KBM-7 (cell line): ENCODE results near the gene INPP5B.

ENCODE experiments used
- DNase-seq: peaks from one replicate; pipeline ENCODE4 v3.0.0-alpha.2; 2015
- in situ Hi-C: fragments of 300-500 bp; cut with MboI; formaldehyde crosslinking; loops from 2 replicates; pipeline ENCODE4 v1.14.3; 2020; ENCODE audit warnings: low sequenced_read_pairs, low pct_unique_long_range_greater_than_20kb, mixed read lengths

The INPP5B gene

DNA sequence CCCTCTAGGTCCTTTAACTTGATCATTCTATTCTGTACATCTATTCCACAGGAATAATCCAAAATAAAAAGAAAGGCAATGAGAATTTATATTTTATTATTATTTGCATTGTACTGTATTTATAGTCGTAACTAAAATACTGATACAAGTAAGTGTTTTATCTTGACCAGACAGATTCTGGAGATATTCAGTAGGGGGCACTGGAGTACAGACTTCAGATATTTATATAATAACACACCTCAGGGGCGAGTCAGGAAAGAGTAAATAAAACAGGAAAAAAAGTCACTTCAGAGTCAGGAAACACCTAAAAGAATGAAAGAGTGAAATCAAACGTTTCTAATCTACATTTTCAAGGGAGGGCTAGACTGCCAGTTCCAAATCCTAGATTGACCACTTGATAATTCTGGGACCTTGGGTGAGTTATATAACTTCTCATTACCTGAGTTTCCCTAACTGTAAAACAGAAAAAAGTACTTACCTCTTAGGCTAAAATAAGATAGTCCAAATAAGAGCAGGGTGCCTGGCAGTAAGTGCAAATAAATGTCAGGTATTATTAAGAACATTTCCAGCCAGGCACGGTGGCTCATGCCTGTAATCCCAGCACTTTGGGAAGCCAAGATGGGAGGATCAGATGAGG is 56.4 kb downstream of the INPP5B start:
- in situ Hi-C loops: no loop called here
- DNase-seq: peak; percentile 53

GRCh38 chr1:37888022-37888700 is 58.7 kb downstream of the INPP5B start:
- no peak for DNase-seq
- in situ Hi-C loops: no loop called here

GRCh38 chr1:37884145-37884544 is 62.7 kb downstream of the INPP5B start:
- in situ Hi-C loops: no loop called here
- no peak for DNase-seq

DNA sequence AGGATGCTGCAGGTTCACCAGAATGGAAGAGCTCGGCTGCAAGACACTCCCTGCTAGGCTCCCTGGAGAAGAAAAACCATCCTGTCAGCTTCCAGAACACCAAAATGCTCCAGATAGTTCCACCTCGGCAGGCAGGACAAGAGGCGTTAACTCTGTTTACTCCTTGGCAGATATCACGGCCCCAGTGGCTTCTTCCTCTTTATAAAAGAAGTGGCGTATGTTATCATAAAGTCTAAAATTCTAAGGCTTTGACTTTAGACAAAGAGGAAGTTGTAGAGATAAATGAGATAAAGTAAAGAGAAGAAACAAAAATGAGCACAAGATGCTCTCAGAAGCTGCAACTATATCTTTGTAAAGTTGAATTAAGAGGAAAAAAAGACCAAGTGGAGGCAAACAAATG is 63.2 kb downstream of the INPP5B start:
- DNase-seq: peak; percentile 19
- in situ Hi-C loops: no loop called here

GRCh38 chr1:37879865-37880264 is 67.0 kb downstream of the INPP5B start:
- in situ Hi-C loops: no loop called here
- no peak for DNase-seq

DNA sequence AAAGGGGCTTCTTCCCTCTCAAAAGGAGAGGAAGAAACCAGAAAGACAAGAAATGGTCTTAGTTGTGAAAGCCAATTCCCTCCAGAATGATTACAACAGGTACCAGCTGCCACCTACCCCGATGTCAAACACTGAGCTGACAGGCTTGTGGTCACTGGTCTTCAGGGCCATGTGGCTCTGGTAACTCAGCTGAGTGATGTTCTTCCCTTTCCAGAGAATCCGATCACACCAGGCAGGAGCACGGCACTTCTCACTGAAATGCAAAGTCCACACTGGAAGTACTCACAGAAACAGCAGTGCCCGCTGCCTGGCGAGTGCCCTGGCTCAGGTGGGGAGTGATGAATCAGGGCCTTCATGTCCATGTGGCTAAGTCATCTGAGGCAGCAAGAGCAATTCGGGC is 68.8 kb downstream of the INPP5B start:
- in situ Hi-C loops: no loop called here
- no peak for DNase-seq

GRCh38 chr1:37875833-37876232 is 71.0 kb downstream of the INPP5B start:
- DNase-seq: no peak
- in situ Hi-C loops: no loop called here

GRCh38 chr1:37872692-37873091 is 74.2 kb downstream of the INPP5B start:
- in situ Hi-C loops: no loop called here
- DNase-seq: no peak

DNA sequence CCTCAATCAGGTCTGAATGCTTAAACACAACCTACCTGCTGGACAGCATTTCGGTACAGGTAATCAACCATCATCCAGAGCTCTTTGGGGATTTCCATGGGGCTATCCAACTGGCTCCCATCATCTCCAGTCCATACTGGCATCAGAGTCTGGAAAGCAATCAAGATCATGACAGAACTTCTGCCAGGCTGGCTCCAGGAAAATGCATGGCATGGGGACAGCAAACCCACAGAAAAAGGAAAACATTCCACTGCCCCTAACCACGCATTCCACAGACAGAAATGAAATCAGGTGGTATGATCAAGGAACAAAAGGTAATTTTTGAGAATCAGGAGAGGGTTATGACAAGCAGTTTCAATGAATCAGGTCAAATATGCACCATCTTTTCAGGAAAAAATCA is 78.4 kb downstream of the INPP5B start:
- in situ Hi-C loops: no loop called here
- DNase-seq: no peak

DNA sequence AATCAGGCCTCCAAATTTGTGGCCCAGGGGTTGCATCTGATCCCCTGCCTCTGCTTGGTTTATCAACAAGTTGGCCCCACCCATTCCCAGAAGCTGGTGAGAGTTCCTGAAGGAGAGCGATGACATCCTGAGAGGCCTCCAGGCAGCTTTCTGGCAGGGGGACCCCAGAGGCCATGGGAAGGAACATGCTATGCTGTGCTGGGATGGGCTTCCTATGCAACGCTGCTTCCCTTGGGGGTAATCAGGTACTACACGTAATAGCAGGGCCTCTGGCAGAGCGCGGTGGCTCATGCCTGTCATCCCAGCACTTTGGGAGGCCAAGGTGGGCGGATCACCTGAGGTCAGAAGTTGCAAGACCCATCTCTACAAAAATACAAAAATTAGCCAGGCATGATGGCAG is 79.1 kb downstream of the INPP5B start:
- no peak for DNase-seq
- in situ Hi-C loops: no loop called here

DNA sequence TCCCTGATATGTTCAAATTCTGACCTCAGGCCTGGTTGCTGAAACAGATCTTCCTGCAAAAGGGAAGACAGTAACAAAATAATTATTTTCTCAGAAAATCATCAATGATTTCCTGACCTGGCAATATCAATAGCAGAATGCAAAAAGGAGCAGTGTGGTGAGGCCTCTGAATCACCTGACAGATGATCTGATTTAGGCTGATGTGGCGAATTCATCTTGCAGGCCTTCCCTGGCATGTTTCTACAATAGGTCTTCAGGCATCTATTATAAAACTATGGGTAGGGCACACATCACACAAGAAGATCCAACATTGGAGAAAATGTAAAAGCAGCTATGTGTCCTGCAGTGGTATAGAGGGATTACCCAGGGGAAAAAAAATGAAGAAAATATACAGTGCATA is 80.4 kb downstream of the INPP5B start:
- in situ Hi-C loops: no loop called here

GRCh38 chr1:37865348-37866120 is 81.3 kb downstream of the INPP5B start:
- no peak for DNase-seq
- in situ Hi-C loops: no loop called here

More for the DNA sequence above, 80.4 kb downstream of the INPP5B start:
- DNase-seq: no peak

DNA sequence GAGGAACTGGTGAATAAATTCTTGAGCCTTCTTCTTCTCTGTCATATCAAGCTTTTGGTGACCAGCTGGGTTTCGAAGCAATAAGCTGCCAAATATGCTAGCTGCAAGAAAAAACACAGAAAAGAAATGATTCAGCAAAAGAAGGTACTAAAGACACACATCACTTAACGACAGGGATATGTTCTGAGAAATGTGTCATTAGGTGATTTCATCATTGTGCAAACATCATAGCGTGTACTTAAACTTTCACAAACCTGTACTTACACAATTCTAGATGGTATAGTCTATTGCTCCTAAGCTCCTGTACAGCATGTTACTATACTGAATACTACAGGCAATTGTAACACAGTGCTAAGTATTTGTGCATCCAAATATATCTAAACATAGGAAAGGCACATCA is 84.5 kb downstream of the INPP5B start:
- no peak for DNase-seq
- in situ Hi-C loops: no loop called here

- no peak for DNase-seq
- in situ Hi-C loops: no loop called here
Observed at GRCh38 chr1:37861151-37861550, 85.7 kb downstream of the INPP5B start.

DNA sequence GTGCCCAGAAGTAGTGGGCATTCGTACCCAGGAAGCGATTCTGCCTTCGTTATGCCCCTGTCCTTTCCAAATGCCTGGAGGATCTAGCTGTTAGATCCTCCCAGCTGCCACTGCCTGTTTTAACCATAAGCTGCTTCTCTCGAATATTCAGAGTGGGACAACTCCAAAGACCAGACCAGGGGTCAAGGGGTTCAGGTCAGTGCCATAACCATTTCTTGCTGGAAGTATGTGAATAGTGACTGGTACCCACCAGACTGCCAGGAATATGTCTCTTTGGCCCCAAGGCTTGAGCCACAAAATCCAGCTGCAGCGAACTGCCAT is 86.5 kb downstream of the INPP5B start:
- in situ Hi-C loops: no loop called here
- no peak for DNase-seq

DNA sequence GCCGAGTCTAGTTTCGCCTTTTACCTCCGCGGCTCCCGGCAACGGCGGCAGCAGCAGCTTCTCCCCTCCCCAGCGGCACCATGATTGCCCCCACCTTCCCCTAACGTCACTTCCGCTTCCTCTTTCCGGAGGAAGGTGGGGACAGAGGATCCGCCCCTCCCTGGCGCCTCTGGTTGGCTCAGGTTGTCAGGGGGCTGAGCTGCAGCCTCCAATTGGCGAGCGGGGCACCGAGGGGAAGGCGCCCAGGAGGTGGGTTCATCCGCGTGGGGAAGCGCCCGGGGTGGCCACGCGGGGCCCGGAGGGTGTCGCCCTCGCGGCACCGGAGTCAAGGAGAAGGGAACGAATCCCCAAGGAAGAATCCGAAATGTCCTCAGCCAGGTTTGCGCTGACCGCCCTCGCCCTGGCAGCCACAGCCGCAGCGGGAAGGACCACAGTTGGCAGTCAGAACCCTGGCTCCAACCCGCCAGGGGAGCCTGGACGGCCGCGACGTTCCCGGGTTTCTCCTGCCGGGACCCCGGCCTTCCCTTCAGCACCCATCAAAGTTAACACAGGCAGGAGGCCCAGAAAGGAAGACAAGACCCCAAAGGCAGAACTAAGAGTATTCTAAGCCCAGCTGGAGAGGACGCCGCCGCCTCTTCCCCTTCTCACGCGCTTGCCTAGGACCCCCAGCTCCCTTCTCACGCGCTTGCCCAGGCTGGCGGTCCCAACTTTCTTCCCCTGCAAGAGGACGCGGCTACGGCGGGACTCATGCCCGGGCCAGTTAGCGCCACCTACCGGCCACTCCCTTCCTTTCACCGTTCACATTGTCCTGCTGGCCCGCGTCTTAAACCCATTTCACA is 87.1 kb downstream of the INPP5B start, which contains the start of gene MTF1:
TSS of gene MTF1 (minus strand) at position 86 of the 839 bp plus-strand sequence. CDS start 1,934 bp downstream, outside the sequence.
- in situ Hi-C loops: no loop called here
- DNase-seq: peak; percentile 99

- no peak for DNase-seq
- in situ Hi-C loops: no loop called here
Observed at GRCh38 chr1:37858931-37859506, 87.8 kb downstream of the INPP5B start.

DNA sequence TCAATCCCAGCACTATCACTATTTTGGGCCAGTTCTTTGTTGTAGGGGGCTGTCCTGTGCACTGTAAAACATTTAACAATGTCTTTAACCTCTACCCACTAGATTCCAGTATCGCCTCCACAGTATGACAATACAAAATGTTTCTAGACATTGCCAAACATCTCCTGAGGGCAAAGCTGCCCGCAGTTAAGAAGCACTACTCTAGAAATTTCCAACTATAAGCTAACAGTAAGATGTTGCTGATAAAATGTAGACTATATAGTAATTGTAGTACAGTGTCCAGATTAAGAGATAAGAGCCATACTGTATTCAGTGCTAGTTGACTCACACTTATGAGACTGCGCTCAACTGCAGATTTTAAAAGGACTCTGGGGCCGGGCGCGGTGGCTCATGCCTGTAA is 92.4 kb downstream of the INPP5B start:
- no peak for DNase-seq
- in situ Hi-C loops: no loop called here

GRCh38 chr1:37853157-37853556 is 93.7 kb downstream of the INPP5B start:
- in situ Hi-C loops: no loop called here
- DNase-seq: no peak
